Measurements from ENCODE around the gene FSTL4. TPM values are rescaled to one million over a fixed set of nuclear protein-coding genes. Genes with fewer than 3 reads are reported as not detected.

FSTL4 gene
- total and polyA plus RNA-seq, 4 donors = 0.02 to 0.18 TPM; not detected in 2

DNA sequence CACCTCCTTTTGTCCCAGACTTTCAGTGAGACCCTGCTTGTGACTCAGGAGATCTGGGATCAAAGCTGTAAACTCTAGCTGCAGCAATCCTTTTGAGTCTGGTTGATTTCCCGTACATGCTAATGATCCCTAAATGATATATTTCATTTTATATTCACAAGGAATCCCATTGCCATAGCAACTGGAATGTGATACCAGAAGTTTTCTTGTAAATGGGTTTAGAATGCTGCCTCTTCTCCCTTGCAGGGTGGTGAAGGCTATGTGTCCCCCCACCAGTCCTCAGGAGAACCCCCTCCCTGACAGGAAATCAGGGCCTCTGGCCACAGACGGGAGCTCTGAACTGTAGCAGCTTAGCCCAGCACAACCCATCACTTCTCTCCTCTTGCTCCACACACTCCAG is 215.0 kb downstream of the FSTL4 start:
- Histone ChIP-seq H3K36me3 (ENCODE audit: control insufficient read depth in 4 of 4, insufficient read depth in 3 of 4, low read depth in 1 of 4, low read length in 3 of 4) (no peaks in the 10 kb centered on the region), H3K27me3 (ENCODE audit: control insufficient read depth in 4 of 4, insufficient read depth in 4 of 4, low read length in 3 of 4) (no peaks in the 10 kb centered on the region), H3K9me3 (ENCODE audit: control insufficient read depth in 4 of 4, low read length in 3 of 4) (no peaks in the 10 kb centered on the region), H3K27ac (ENCODE audit: low read depth in 1 of 2, low read length in 2 of 2) (no peak overlapping the region), H3K4me3 (ENCODE audit: low read depth in 1 of 3, low read length in 3 of 3) (no peak overlapping the region), H3K9ac (ENCODE audit: low read depth in 1 of 2, low read length in 2 of 2) (no peak overlapping the region), H3K4me1 (ENCODE audit: control insufficient read depth in 4 of 4, insufficient read depth in 4 of 4, low read length in 3 of 4) (no peaks in the 10 kb centered on the region)
- DNase-seq (ENCODE audit: low spot score) = no peak
- WGBS = 71% methylated on average over 2 of the region's 2 CpGs
- TF ChIP-seq MAX (IDR thresholded peaks at IDR 0.05) (no peak), EGR1 (IDR thresholded peaks at IDR 0.05; ENCODE audit: low read depth in 2 of 2) (no peak), RAD21 (IDR thresholded peaks at IDR 0.05) (no peak), SP1 (IDR thresholded peaks at IDR 0.05) (no peak), HNF4G (IDR thresholded peaks at IDR 0.05) (no peak), CTCF (IDR thresholded peaks at IDR 0.05; ENCODE audit: low read depth, low read length, missing input control) (no peak), REST (IDR thresholded peaks at IDR 0.05) (no peak), RXRA (IDR thresholded peaks at IDR 0.05) (no peak), TAF1 (conservative IDR thresholded peaks at IDR 0.05) (no peak), FOXA1 (IDR thresholded peaks at IDR 0.05) (no peak), NR2F2 (IDR thresholded peaks at IDR 0.05) (no peak), FOXA2 (IDR thresholded peaks at IDR 0.05) (no peak), GABPA (IDR thresholded peaks at IDR 0.05 in 1 of 2, conservative IDR thresholded peaks at IDR 0.05 in 1 of 2) (no peak), YY1 (IDR thresholded peaks at IDR 0.05) (no peak), JUND (IDR thresholded peaks at IDR 0.05) (no peak), HNF4A (conservative IDR thresholded peaks at IDR 0.05) (no peak)
- TF ChIP-seq, protein P1, sequence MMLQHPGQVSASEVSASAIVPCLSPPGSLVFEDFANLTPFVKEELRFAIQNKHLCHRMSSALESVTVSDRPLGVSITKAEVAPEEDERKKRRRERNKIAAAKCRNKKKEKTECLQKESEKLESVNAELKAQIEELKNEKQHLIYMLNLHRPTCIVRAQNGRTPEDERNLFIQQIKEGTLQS (IDR thresholded peaks at IDR 0.05) = no peak

- TF ChIP-seq EGR1 (IDR thresholded peaks at IDR 0.05; ENCODE audit: low read depth in 2 of 2) (no peak), CTCF (IDR thresholded peaks at IDR 0.05; ENCODE audit: low read depth, low read length, missing input control) (no peak), FOXA1 (IDR thresholded peaks at IDR 0.05) (no peak)
- H3K27ac ChIP-seq (ENCODE audit: low read depth in 1 of 2, low read length in 2 of 2) = no peak overlapping the region
- no peaks in the 10 kb centered on the region for H3K9me3 ChIP-seq (ENCODE audit: control insufficient read depth in 4 of 4, low read length in 3 of 4)
- H3K4me1 ChIP-seq (ENCODE audit: control insufficient read depth in 4 of 4, insufficient read depth in 4 of 4, low read length in 3 of 4) = no peaks in the 10 kb centered on the region
- H3K27me3 ChIP-seq (ENCODE audit: control insufficient read depth in 4 of 4, insufficient read depth in 4 of 4, low read length in 3 of 4) = no peaks in the 10 kb centered on the region
- 68% methylated on average over 7 of the region's 7 CpGs for WGBS
- DNase-seq (ENCODE audit: low spot score) = no peak
- no peaks in the 10 kb centered on the region for H3K36me3 ChIP-seq (ENCODE audit: control insufficient read depth in 4 of 4, insufficient read depth in 3 of 4, low read depth in 1 of 4, low read length in 3 of 4)
- H3K4me3 ChIP-seq (ENCODE audit: low read depth in 1 of 3, low read length in 3 of 3) = no peak overlapping the region
- no peak overlapping the region for H3K9ac ChIP-seq (ENCODE audit: low read depth in 1 of 2, low read length in 2 of 2)
Measured at GRCh38 chr5:133396814-133397213, 215.5 kb downstream of the FSTL4 start.

Data from liver (tissue), 9 donors.